A549 (cell line): ENCODE results near the gene PDGFRA. TPM values are rescaled to one million over a fixed set of nuclear protein-coding genes. Genes with fewer than 3 reads are reported as not detected.

ENCODE experiments used
- ATAC-seq, 2 experiments: fragments of 200-7000 bp in 1 of 2; fragments of >200 bp in 1 of 2; cut with Nextera tagmentation in 1 of 2; cut with Tn5 transposase in 1 of 2; 3 replicates each; pipeline versions ENCODE4 v1.8.0 to v1.9.1; 2018 to 2020; ENCODE audit warnings: mild to moderate bottlenecking in 1 of 2, moderate library complexity in 1 of 2
- CTCF ChIA-PET: fragments of 300-600 bp; sonication (Branson Sonifier 250); formaldehyde crosslinking; extraction: SDS; loops from one replicate; lab custom pipeline; 2021; ENCODE audit warnings: antibody characterized with exemption, inconsistent platforms; lab: Yijun Ruan, JAX
- POLR2A ChIA-PET: fragments of 350-600 bp; formaldehyde crosslinking; extraction: SDS; loops from one replicate; lab custom pipeline; 2021; ENCODE audit warnings: antibody characterized with exemption, inconsistent platforms; lab: Yijun Ruan, JAX
- DNase-seq, 2 experiments: peaks; one replicate each; pipeline versions ENCODE4 v3.0.0 to v3.0.0-alpha.2; 2011 to 2016; ENCODE audit warnings: low read depth in 1 of 2, low spot score in 1 of 2
- FAIRE-seq: peaks from 2 replicates; lab custom pipeline; 2011; peaks lifted over from hg19 to GRCh38; lab: Jason Lieb, UNC
- H3K27ac ChIP-seq, 2 experiments: fragments of >200 bp; sonication (Bioruptor Twin); formaldehyde crosslinking; 3 replicates each; pipeline ENCODE4 v1.5.1; 2016 to 2017
- H3K4me1 ChIP-seq: fragments of >200 bp; sonication (Bioruptor Twin); formaldehyde crosslinking; 3 replicates; pipeline ENCODE4 v1.6.1; 2016
- H3K4me2 ChIP-seq: fragments of >200 bp; sonication (Bioruptor Twin); formaldehyde crosslinking; 3 replicates; pipeline ENCODE4 v1.6.1; 2016
- H3K4me3 ChIP-seq: fragments of >200 bp; sonication (Bioruptor Twin); formaldehyde crosslinking; 3 replicates; pipeline ENCODE4 v1.5.1; 2016
- H3K9me3 ChIP-seq: fragments of >200 bp; sonication (Bioruptor Twin); formaldehyde crosslinking; 3 replicates; pipeline ENCODE4 v1.6.1; 2016
- ATOH8 ChIP-seq: fragments of 250-450 bp; sonication (Bioruptor Pico); IDR thresholded peaks from 2 replicates; pipeline ENCODE4 v1.5.0; 2020; ENCODE audit warnings: low read depth, mild to moderate bottlenecking, moderate library complexity
- CHD2 ChIP-seq: fragments of 150-350 bp; IDR thresholded peaks from 2 replicates; pipeline ENCODE4 v1.6.1; 2014; ENCODE audit warnings: low read length; ENCODE audit not compliant: partially characterized antibody
- E2F6 ChIP-seq: IDR thresholded peaks from 2 replicates; pipeline ENCODE4 v1.6.1; 2012; ENCODE audit warnings: low read depth, borderline replicate concordance
- ELK1 ChIP-seq: fragments of 150-350 bp; IDR thresholded peaks from 2 replicates; pipeline ENCODE4 v1.6.1; 2014; ENCODE audit warnings: low read depth, mild to moderate bottlenecking, low read length
- ESRRA ChIP-seq: fragments of 150-350 bp; IDR thresholded peaks from 2 replicates; pipeline ENCODE4 v1.6.1; 2014; ENCODE audit warnings: mild to moderate bottlenecking, low read length, borderline replicate concordance
- FOSL2 ChIP-seq, 2 experiments: fragments of 450-650 bp in 1 of 2; fragments of >200 bp in 1 of 2; sonication (Bioruptor Twin) in 1 of 2; formaldehyde crosslinking; IDR thresholded peaks; 2 replicates each; pipeline versions ENCODE4 v1.5.0 to v1.6.1; 2016 to 2020; ENCODE audit warnings: mild to moderate bottlenecking in 1 of 2, moderate library complexity in 1 of 2
- FOXS1 ChIP-seq: fragments of 250-450 bp; sonication (Bioruptor Pico); IDR thresholded peaks from 2 replicates; pipeline ENCODE4 v1.5.0; 2020; ENCODE audit warnings: mild to moderate bottlenecking, moderate library complexity
- HEYL ChIP-seq: fragments of 250-450 bp; sonication (Bioruptor Pico); IDR thresholded peaks from 2 replicates; pipeline ENCODE4 v1.8.0; 2021; ENCODE audit warnings: mild to moderate bottlenecking, moderate library complexity
- HOXB13 ChIP-seq: fragments of 250-450 bp; sonication (Bioruptor Pico); IDR thresholded peaks from 2 replicates; pipeline ENCODE4 v1.5.0; 2020; ENCODE audit warnings: low read depth, mild to moderate bottlenecking, moderate library complexity
- KDM5A ChIP-seq: fragments of 200-600 bp; sonication (generic); IDR thresholded peaks from 2 replicates; pipeline ENCODE4 v1.6.1; 2016; ENCODE audit warnings: antibody characterized with exemption, mild to moderate bottlenecking
- MAZ ChIP-seq: fragments of 150-350 bp; IDR thresholded peaks from 2 replicates; pipeline ENCODE4 v1.6.1; 2014; ENCODE audit warnings: antibody characterized with exemption, low read depth, low read length, borderline replicate concordance
- MYC ChIP-seq: IDR thresholded peaks from 2 replicates; pipeline ENCODE4 v1.6.1; 2012; ENCODE audit warnings: mild to moderate bottlenecking, inconsistent platforms, low read length, improper control_type of control experiment, borderline replicate concordance
- POLR2A ChIP-seq: IDR thresholded peaks from 2 replicates; pipeline ENCODE4 v1.6.1; 2012; ENCODE audit warnings: mild to moderate bottlenecking, low read length
- POLR2AphosphoS2 ChIP-seq: conservative IDR thresholded peaks from 2 replicates; pipeline ENCODE4 v1.6.1; 2012; ENCODE audit warnings: low read length, improper control_type of control experiment, inconsistent platforms
- RAD21 ChIP-seq, 2 experiments: fragments of >200 bp in 1 of 2; sonication (Bioruptor Twin) in 1 of 2; formaldehyde crosslinking in 1 of 2; IDR thresholded peaks in 1 of 2; conservative IDR thresholded peaks in 1 of 2; 2 replicates in 1 of 2; 3 replicates in 1 of 2; pipeline ENCODE4 v1.6.1; 2012 to 2018; ENCODE audit warnings: inconsistent platforms in 1 of 2
- RARB ChIP-seq: fragments of 250-450 bp; sonication (Bioruptor Pico); IDR thresholded peaks from 2 replicates; pipeline ENCODE4 v1.8.0; 2021; ENCODE audit warnings: mild to moderate bottlenecking, moderate library complexity
- RFX5 ChIP-seq: fragments of 450-650 bp; IDR thresholded peaks from 2 replicates; pipeline ENCODE4 v1.7.1; 2014; ENCODE audit warnings: antibody characterized with exemption, mild to moderate bottlenecking, moderate library complexity
- SREBF2 ChIP-seq: fragments of 450-650 bp; IDR thresholded peaks from 2 replicates; pipeline ENCODE4 v1.6.1; 2014; ENCODE audit warnings: mild to moderate bottlenecking, moderate library complexity
- TFCP2L1 ChIP-seq: fragments of 250-450 bp; sonication (Bioruptor Pico); IDR thresholded peaks from 2 replicates; pipeline ENCODE4 v1.5.0; 2021; ENCODE audit warnings: mild to moderate bottlenecking
- ZNF302 ChIP-seq: fragments of 250-450 bp; sonication (Bioruptor Pico); IDR thresholded peaks from 2 replicates; pipeline ENCODE4 v1.9.0; 2021; ENCODE audit warnings: inconsistent platforms, mild to moderate bottlenecking, moderate library complexity
- WGBS: methylation state at CpG from one replicate; pipeline ENCODE4 v1.1.6; 2017; ENCODE audit errors: missing lambda C conversion rate; 5-methylcytosine and 5-hydroxymethylcytosine counted together
- polyA plus RNA-seq, 4 experiments: library from polyadenylated mRNA; depleted of rRNA in 3 of 4; stranded (reverse); fragments of >200 nt; fragmentation: RNase III in 1 of 4; extraction: RNeasy Plus Mini Kit Qiagen cat#74134 plus additional on column Dnase treatment in 1 of 4; gene quantifications; 2 replicates in 3 of 4; 3 replicates in 1 of 4; pipeline ENCODE4 v1.2.3, GENCODE V29; 2011 to 2017

Gene PDGFRA
- polyA plus RNA-seq, 2 of the 4 experiments (the other 2 are of a cell fraction), result 0.40 to 0.92 TPM

GRCh38 chr4:54226404-54227255, 2.5 kb upstream of the PDGFRA start:
- Histone ChIP-seq H3K4me1 (no peaks in the 10 kb centered on the region), H3K9me3 (no peaks in the 10 kb centered on the region), H3K4me3 (no peak overlapping the region), H3K4me2 (peak overlapping the region; percentile 85; the same call in 1 of the 3 replicates), H3K27ac (no peak overlapping the region)
- FAIRE-seq, result no peak
- 83% methylated on average over 45 of the region's 47 CpGs for WGBS
- CTCF ChIA-PET, result interaction anchor here (0.8 to 5.1 kb wide), 4 partner anchors 8 to 321 kb away, joined by 3 to 26 read pairs (median 8); no protein-coding TSS in a partner anchor
- no peak for TF ChIP-seq ESRRA
- no peak for TF ChIP-seq RFX5
- TF ChIP-seq HEYL (CRISPR knock-in tag), result no peak
- TF ChIP-seq ZNF302, result no peak
- no peak for TF ChIP-seq RAD21 (conservative IDR thresholded peaks at IDR 0.05 in 1 of 2, IDR thresholded peaks at IDR 0.05 in 1 of 2)
- no peak for TF ChIP-seq ELK1
- no peak for TF ChIP-seq SREBF2
- TF ChIP-seq FOXS1 (CRISPR knock-in tag), result no peak
- POLR2A ChIA-PET, result interaction anchor here (0.5 kb wide), 1 partner anchor 14 kb away, joined by 3 read pairs; no protein-coding TSS in a partner anchor
- no peak for ATAC-seq
- no peak for DNase-seq

GRCh38 chr4:54227256-54228055, 1.6 kb upstream of the PDGFRA start:
- DNase-seq, result peak in 1 of 2 experiments; percentile 44
- Histone ChIP-seq H3K9me3 (no peaks in the 10 kb centered on the region; the same call in 2 of the 3 replicates), H3K4me1 (no peaks in the 10 kb centered on the region), H3K4me2 (peak overlapping the region; percentile 85), H3K27ac (peak overlapping the region; percentile 42 to 76; a peak in 5 of 6 replicates), H3K4me3 (peak overlapping the region; percentile 47)
- POLR2A ChIA-PET, result no interaction called here
- TF ChIP-seq FOSL2 (IDR thresholded peaks at IDR 0.05) (no peak), FOSL2 (CRISPR knock-in tag; IDR thresholded peaks at IDR 0.05) (no peak), POLR2A (no peak), E2F6 (no peak), ATOH8 (CRISPR knock-in tag) (no peak), HOXB13 (CRISPR knock-in tag) (no peak), KDM5A (no peak), ZNF302 (no peak), TFCP2L1 (CRISPR knock-in tag) (no peak), MAZ (no peak), MYC (no peak), RARB (CRISPR knock-in tag) (no peak), POLR2AphosphoS2 (no peak), CHD2 (no peak)
- peak; percentile 79 to 84 for ATAC-seq
- no peak for FAIRE-seq
- 55% methylated on average over 19 of the region's 36 CpGs for WGBS
- CTCF ChIA-PET, result interaction anchor here (0.6 to 5.1 kb wide), 8 partner anchors 9 to 745 kb away, joined by 3 to 26 read pairs (median 4); no protein-coding TSS in a partner anchor
